Measurements from ENCODE around the gene PARG.
"Not testable (repeated sequence)": the region's sequence is repeated elsewhere in the genome, so short reads cannot be mapped to it uniquely, and the experiment has no call there.

The PARG gene

GRCh38 chr10:49900406-49900805 is 41.4 kb downstream of the PARG start:
- not testable (repeated sequence) for DNase-seq

GRCh38 chr10:49899999-49900398 is 41.8 kb downstream of the PARG start:
- not testable (repeated sequence) for DNase-seq

- peak; percentile 23 for DNase-seq
These were observed 51.8 kb downstream of the PARG start for GRCh38 chr10:49890025-49890424.

- DNase-seq: not testable (repeated sequence)
These were observed 57.0 kb downstream of the PARG start for GRCh38 chr10:49884739-49885331.

GRCh38 chr10:49883852-49884251 is 58.0 kb downstream of the PARG start:
- DNase-seq: not testable (repeated sequence)

GRCh38 chr10:49882327-49882726 is 59.5 kb downstream of the PARG start:
- DNase-seq: not testable (repeated sequence)

GRCh38 chr10:49872740-49873139 is 69.1 kb downstream of the PARG start:
- not testable (repeated sequence) for DNase-seq

GRCh38 chr10:49871462-49871861 is 70.4 kb downstream of the PARG start:
- not testable (repeated sequence) for DNase-seq

GRCh38 chr10:49859933-49860332 is 81.9 kb downstream of the PARG start:
- not testable (repeated sequence) for DNase-seq

- DNase-seq: peak; percentile 17
These were observed 83.0 kb downstream of the PARG start for GRCh38 chr10:49858697-49859382.

- DNase-seq: not testable (repeated sequence)
These were observed 92.3 kb downstream of the PARG start for GRCh38 chr10:49849520-49849919.

- peak; percentile 12 for DNase-seq
These were observed 96.8 kb downstream of the PARG start for GRCh38 chr10:49844775-49845595.

- not testable (repeated sequence) for DNase-seq
These were observed 99.5 kb downstream of the PARG start for GRCh38 chr10:49842333-49842628.

- no peak for DNase-seq
These were observed 100.1 kb downstream of the PARG start for GRCh38 chr10:49841615-49842332.

- DNase-seq: no peak
These were observed 104.1 kb downstream of the PARG start for GRCh38 chr10:49837685-49838084.

GRCh38 chr10:49837051-49837478 is 104.8 kb downstream of the PARG start:
- DNase-seq: peak; percentile 52

GRCh38 chr10:49834976-49835375 is 106.9 kb downstream of the PARG start:
- DNase-seq: no peak

GRCh38 chr10:49834201-49834600 is 107.6 kb downstream of the PARG start:
- no peak for DNase-seq

- no peak for DNase-seq
These were observed 108.7 kb downstream of the PARG start for GRCh38 chr10:49833168-49833567.

- DNase-seq: no peak
These were observed 110.3 kb downstream of the PARG start for GRCh38 chr10:49831352-49832035.

- no peak for DNase-seq
These were observed 111.0 kb downstream of the PARG start for GRCh38 chr10:49830846-49831245.

- DNase-seq: no peak
These were observed 111.8 kb downstream of the PARG start for GRCh38 chr10:49830016-49830415.

- no peak for DNase-seq
These were observed 114.5 kb downstream of the PARG start for GRCh38 chr10:49827297-49827696.
